Measurements from ENCODE around the gene TOR3A.

The TOR3A gene

GRCh38 chr1:179047636-179047997, 34.3 kb upstream of the TOR3A start:
- Histone ChIP-seq H3K27ac (ENCODE audit: low read length, poor library complexity, severe bottlenecking) (no peak overlapping the region), H3K18ac (ENCODE audit: low read depth in 1 of 2, low read length in 2 of 2) (no peak overlapping the region), H3K23ac (ENCODE audit: low read length in 2 of 2) (no peak overlapping the region), H3K14ac (ENCODE audit: low read length in 2 of 2) (no peak overlapping the region), H3K4me1 (ENCODE audit: control insufficient read depth, insufficient read depth, low read depth, low read length) (peaks cover 5% of the 10 kb centered on the region), H2BK5ac (ENCODE audit: low read depth, low read length, poor library complexity, severe bottlenecking) (no peak overlapping the region), H3K9ac (ENCODE audit: low read length) (no peak overlapping the region), H3K9me3 (ENCODE audit: control insufficient read depth, low read length) (no peaks in the 10 kb centered on the region), H4K8ac (ENCODE audit: low read length) (no peak overlapping the region), H2AK5ac (ENCODE audit: low read length, severe bottlenecking) (no peak overlapping the region), H3K4me2 (ENCODE audit: low read length, poor library complexity, severe bottlenecking) (no peak overlapping the region), H3K4ac (ENCODE audit: low read depth in 1 of 2, low read length in 2 of 2) (peak overlapping the region in 1 of 2 experiments; percentile 13), H2BK120ac (ENCODE audit: low read depth, low read length) (no peak overlapping the region), H3K27me3 (ENCODE audit: control insufficient read depth in 1 of 2, insufficient read depth in 1 of 2, low read length in 2 of 2) (no peaks in the 10 kb centered on the region), H3K36me3 (ENCODE audit: control insufficient read depth in 1 of 2, insufficient read depth in 2 of 2, low read depth in 1 of 2, low read length in 2 of 2) (peaks cover 3 to 31% of the 10 kb centered on the region in 2 experiments), H4K91ac (ENCODE audit: low read length) (no peak overlapping the region), H2BK15ac (ENCODE audit: low read depth, poor library complexity, severe bottlenecking) (no peak overlapping the region), H3K4me3 (ENCODE audit: insufficient read depth in 1 of 2, low read depth in 1 of 2, low read length in 2 of 2) (no peak overlapping the region), H3K79me1 (replicated peaks; ENCODE audit: low read length, poor library complexity, severe bottlenecking) (peaks cover 22% of the 10 kb centered on the region), H2BK12ac (ENCODE audit: low read length in 2 of 2) (no peak overlapping the region), H2AFZ (ENCODE audit: low read depth, low read length) (no peak overlapping the region)
- no peak for DNase-seq

GRCh38 chr1:179048339-179049124, 33.3 kb upstream of the TOR3A start:
- H3K18ac ChIP-seq (ENCODE audit: low read depth in 1 of 2, low read length in 2 of 2) = no peak overlapping the region
- no peak overlapping the region for H3K9ac ChIP-seq (ENCODE audit: low read length)
- WGBS = 100% methylated on average over 1 of the region's 1 CpG
- H3K9me3 ChIP-seq (ENCODE audit: control insufficient read depth, low read length) = no peaks in the 10 kb centered on the region
- H2AK5ac ChIP-seq (ENCODE audit: low read length, severe bottlenecking) = no peak overlapping the region
- no peak overlapping the region for H4K8ac ChIP-seq (ENCODE audit: low read length)
- H3K27me3 ChIP-seq (ENCODE audit: control insufficient read depth in 1 of 2, insufficient read depth in 1 of 2, low read length in 2 of 2) = no peaks in the 10 kb centered on the region
- H2AFZ ChIP-seq (ENCODE audit: low read depth, low read length) = no peak overlapping the region
- H2BK5ac ChIP-seq (ENCODE audit: low read depth, low read length, poor library complexity, severe bottlenecking) = no peak overlapping the region
- no peak overlapping the region for H3K14ac ChIP-seq (ENCODE audit: low read length in 2 of 2)
- no peak overlapping the region for H2BK120ac ChIP-seq (ENCODE audit: low read depth, low read length)
- H3K4me2 ChIP-seq (ENCODE audit: low read length, poor library complexity, severe bottlenecking) = no peak overlapping the region
- H3K79me1 ChIP-seq (replicated peaks; ENCODE audit: low read length, poor library complexity, severe bottlenecking) = peaks cover 17% of the 10 kb centered on the region
- no peak overlapping the region for H3K23ac ChIP-seq (ENCODE audit: low read length in 2 of 2)
- no peak for DNase-seq
- H3K4me1 ChIP-seq (ENCODE audit: control insufficient read depth, insufficient read depth, low read depth, low read length) = peaks cover 2% of the 10 kb centered on the region
- no peak overlapping the region for H4K91ac ChIP-seq (ENCODE audit: low read length)
- H3K4me3 ChIP-seq (ENCODE audit: insufficient read depth in 1 of 2, low read depth in 1 of 2, low read length in 2 of 2) = no peak overlapping the region
- no peak overlapping the region for H3K4ac ChIP-seq (ENCODE audit: low read depth in 1 of 2, low read length in 2 of 2)
- H2BK15ac ChIP-seq (ENCODE audit: low read depth, poor library complexity, severe bottlenecking) = no peak overlapping the region
- H3K36me3 ChIP-seq (ENCODE audit: control insufficient read depth in 1 of 2, insufficient read depth in 2 of 2, low read depth in 1 of 2, low read length in 2 of 2) = peaks cover 6 to 38% of the 10 kb centered on the region in 2 experiments
- no peak overlapping the region for H2BK12ac ChIP-seq (ENCODE audit: low read length in 2 of 2)
- H3K27ac ChIP-seq (ENCODE audit: low read length, poor library complexity, severe bottlenecking) = no peak overlapping the region

DNA sequence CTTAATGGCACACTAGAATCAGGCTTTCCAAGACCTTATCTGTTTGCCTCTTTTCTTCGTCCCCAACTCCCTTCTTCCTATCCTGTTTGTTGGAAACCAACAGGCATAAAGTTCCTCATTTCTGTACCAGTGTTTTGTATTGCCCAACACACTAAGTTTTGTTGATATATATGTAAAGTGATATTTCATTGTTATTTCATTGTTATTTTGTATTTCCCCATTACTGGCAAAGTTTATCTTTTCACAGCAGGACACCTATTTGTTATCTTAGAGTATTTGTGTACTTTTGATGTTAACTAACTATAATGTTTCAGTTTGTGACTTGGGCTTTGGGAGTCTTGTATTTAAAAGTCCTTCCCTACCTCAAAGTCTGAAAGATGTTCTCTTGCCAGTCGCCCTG, 29.1 kb upstream of the TOR3A start:
- Histone ChIP-seq H3K4ac (ENCODE audit: low read depth in 1 of 2, low read length in 2 of 2) (no peak overlapping the region), H3K9ac (ENCODE audit: low read length) (no peak overlapping the region), H2BK12ac (ENCODE audit: low read length in 2 of 2) (no peak overlapping the region), H3K4me1 (ENCODE audit: control insufficient read depth, insufficient read depth, low read depth, low read length) (no peaks in the 10 kb centered on the region), H3K23ac (ENCODE audit: low read length in 2 of 2) (no peak overlapping the region), H3K79me1 (replicated peaks; ENCODE audit: low read length, poor library complexity, severe bottlenecking) (peaks cover 8% of the 10 kb centered on the region), H3K14ac (ENCODE audit: low read length in 2 of 2) (no peak overlapping the region), H2BK120ac (ENCODE audit: low read depth, low read length) (no peak overlapping the region), H3K4me3 (ENCODE audit: insufficient read depth in 1 of 2, low read depth in 1 of 2, low read length in 2 of 2) (no peak overlapping the region), H3K27me3 (ENCODE audit: control insufficient read depth in 1 of 2, insufficient read depth in 1 of 2, low read length in 2 of 2) (no peaks in the 10 kb centered on the region), H2BK5ac (ENCODE audit: low read depth, low read length, poor library complexity, severe bottlenecking) (no peak overlapping the region), H3K27ac (ENCODE audit: low read length, poor library complexity, severe bottlenecking) (no peak overlapping the region), H3K9me3 (ENCODE audit: control insufficient read depth, low read length) (peaks cover 4% of the 10 kb centered on the region), H4K91ac (ENCODE audit: low read length) (no peak overlapping the region), H2BK15ac (ENCODE audit: low read depth, poor library complexity, severe bottlenecking) (no peak overlapping the region), H3K18ac (ENCODE audit: low read depth in 1 of 2, low read length in 2 of 2) (no peak overlapping the region), H2AFZ (ENCODE audit: low read depth, low read length) (no peak overlapping the region), H2AK5ac (ENCODE audit: low read length, severe bottlenecking) (no peak overlapping the region), H4K8ac (ENCODE audit: low read length) (no peak overlapping the region), H3K4me2 (ENCODE audit: low read length, poor library complexity, severe bottlenecking) (no peak overlapping the region), H3K36me3 (ENCODE audit: control insufficient read depth in 1 of 2, insufficient read depth in 2 of 2, low read depth in 1 of 2, low read length in 2 of 2) (peaks cover 6 to 59% of the 10 kb centered on the region in 2 experiments)
- WGBS = 100% methylated on average over 1 of the region's 2 CpGs
- DNase-seq = no peak

- Histone ChIP-seq H2BK5ac (ENCODE audit: low read depth, low read length, poor library complexity, severe bottlenecking) (no peak overlapping the region), H2BK120ac (ENCODE audit: low read depth, low read length) (no peak overlapping the region), H3K18ac (ENCODE audit: low read depth in 1 of 2, low read length in 2 of 2) (no peak overlapping the region), H3K4me2 (ENCODE audit: low read length, poor library complexity, severe bottlenecking) (no peak overlapping the region), H2AFZ (ENCODE audit: low read depth, low read length) (no peak overlapping the region), H3K4me3 (ENCODE audit: insufficient read depth in 1 of 2, low read depth in 1 of 2, low read length in 2 of 2) (no peak overlapping the region), H2AK5ac (ENCODE audit: low read length, severe bottlenecking) (no peak overlapping the region), H2BK15ac (ENCODE audit: low read depth, poor library complexity, severe bottlenecking) (no peak overlapping the region), H3K79me1 (replicated peaks; ENCODE audit: low read length, poor library complexity, severe bottlenecking) (peaks cover 5% of the 10 kb centered on the region), H3K4me1 (ENCODE audit: control insufficient read depth, insufficient read depth, low read depth, low read length) (peaks cover 3% of the 10 kb centered on the region), H3K4ac (ENCODE audit: low read depth in 1 of 2, low read length in 2 of 2) (no peak overlapping the region), H3K23ac (ENCODE audit: low read length in 2 of 2) (no peak overlapping the region), H4K91ac (ENCODE audit: low read length) (no peak overlapping the region), H3K27ac (ENCODE audit: low read length, poor library complexity, severe bottlenecking) (no peak overlapping the region), H3K36me3 (ENCODE audit: control insufficient read depth in 1 of 2, insufficient read depth in 2 of 2, low read depth in 1 of 2, low read length in 2 of 2) (peaks cover 6 to 57% of the 10 kb centered on the region in 2 experiments), H4K8ac (ENCODE audit: low read length) (no peak overlapping the region), H3K27me3 (ENCODE audit: control insufficient read depth in 1 of 2, insufficient read depth in 1 of 2, low read length in 2 of 2) (no peaks in the 10 kb centered on the region), H3K9me3 (ENCODE audit: control insufficient read depth, low read length) (peaks cover 4% of the 10 kb centered on the region), H3K14ac (ENCODE audit: low read length in 2 of 2) (no peak overlapping the region), H3K9ac (ENCODE audit: low read length) (no peak overlapping the region), H2BK12ac (ENCODE audit: low read length in 2 of 2) (no peak overlapping the region)
- no peak for DNase-seq
- WGBS = no CpG with 5 or more reads among the region's 2 CpGs
Observed at GRCh38 chr1:179053486-179053885, 28.4 kb upstream of the TOR3A start.

Measured in mesenchymal stem cell (in vitro differentiated cells and primary cell).